Memory B cell (primary cell): Measurements from ENCODE around the gene RSPO4.
A peak's percentile ranks its signal among the peaks of the same experiment; 100 is the strongest.

Source experiments
- ATAC-seq: fragments of 150-1000 bp; cut with Tn5 transposase; 2 replicates; pipeline ENCODE4 v1.10.0; 2021; ENCODE audit warnings: low read depth, mild to moderate bottlenecking, moderate library complexity
- DNase-seq, 2 donors: peaks; one replicate each; pipeline ENCODE4 v3.0.0; 2022; ENCODE audit warnings: low spot score in 2 of 2
- H3K27ac Mint-ChIP-seq: one replicate; pipeline ENCODE4 v1.8.0; 2022; ENCODE audit warnings: mild to moderate bottlenecking, moderate library complexity, mixed read lengths
- H3K27me3 Mint-ChIP-seq: one replicate; pipeline ENCODE4 v1.8.0; 2022; ENCODE audit warnings: mixed read lengths
- H3K36me3 Mint-ChIP-seq: one replicate; pipeline ENCODE4 v1.8.0; 2022; ENCODE audit warnings: mild to moderate bottlenecking, mixed read lengths
- H3K4me1 Mint-ChIP-seq: one replicate; pipeline ENCODE4 v1.8.0; 2022; ENCODE audit warnings: mixed read lengths
- H3K4me3 Mint-ChIP-seq: one replicate; pipeline ENCODE4 v1.8.0; 2022; ENCODE audit warnings: mild to moderate bottlenecking, moderate library complexity, mixed read lengths
- H3K9me3 Mint-ChIP-seq: one replicate; pipeline ENCODE4 v1.8.0; 2022; ENCODE audit warnings: mixed read lengths

The RSPO4 gene

DNA sequence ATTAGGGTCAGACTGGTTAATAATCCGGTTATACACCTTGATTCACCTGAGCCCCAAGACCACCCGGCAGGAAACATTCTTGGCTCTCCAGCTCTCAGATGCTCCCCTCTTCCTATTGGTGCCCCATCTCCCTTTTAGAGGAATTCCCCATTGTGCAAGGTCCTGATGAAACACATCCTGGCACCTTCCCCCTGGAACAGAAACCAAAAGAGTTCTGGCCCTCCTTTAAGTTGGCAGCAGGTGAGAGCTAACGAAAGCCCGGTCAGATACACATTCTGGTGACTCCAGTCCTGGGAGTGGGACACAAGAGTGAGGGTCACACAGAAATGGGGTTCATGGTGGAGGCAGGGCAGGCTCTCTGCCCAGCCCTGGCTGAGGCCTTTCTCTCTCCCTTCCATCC is 32.2 kb downstream of the RSPO4 start:
- no peak for ATAC-seq
- Mint-ChIP-seq H3K4me3 (no peak overlapping the region), H3K9me3 (no peaks in the 10 kb centered on the region), H3K27me3 (peaks cover 9% of the 10 kb centered on the region), H3K4me1 (no peaks in the 10 kb centered on the region), H3K36me3 (no peaks in the 10 kb centered on the region), H3K27ac (no peak overlapping the region)
- DNase-seq, result no peak

DNA sequence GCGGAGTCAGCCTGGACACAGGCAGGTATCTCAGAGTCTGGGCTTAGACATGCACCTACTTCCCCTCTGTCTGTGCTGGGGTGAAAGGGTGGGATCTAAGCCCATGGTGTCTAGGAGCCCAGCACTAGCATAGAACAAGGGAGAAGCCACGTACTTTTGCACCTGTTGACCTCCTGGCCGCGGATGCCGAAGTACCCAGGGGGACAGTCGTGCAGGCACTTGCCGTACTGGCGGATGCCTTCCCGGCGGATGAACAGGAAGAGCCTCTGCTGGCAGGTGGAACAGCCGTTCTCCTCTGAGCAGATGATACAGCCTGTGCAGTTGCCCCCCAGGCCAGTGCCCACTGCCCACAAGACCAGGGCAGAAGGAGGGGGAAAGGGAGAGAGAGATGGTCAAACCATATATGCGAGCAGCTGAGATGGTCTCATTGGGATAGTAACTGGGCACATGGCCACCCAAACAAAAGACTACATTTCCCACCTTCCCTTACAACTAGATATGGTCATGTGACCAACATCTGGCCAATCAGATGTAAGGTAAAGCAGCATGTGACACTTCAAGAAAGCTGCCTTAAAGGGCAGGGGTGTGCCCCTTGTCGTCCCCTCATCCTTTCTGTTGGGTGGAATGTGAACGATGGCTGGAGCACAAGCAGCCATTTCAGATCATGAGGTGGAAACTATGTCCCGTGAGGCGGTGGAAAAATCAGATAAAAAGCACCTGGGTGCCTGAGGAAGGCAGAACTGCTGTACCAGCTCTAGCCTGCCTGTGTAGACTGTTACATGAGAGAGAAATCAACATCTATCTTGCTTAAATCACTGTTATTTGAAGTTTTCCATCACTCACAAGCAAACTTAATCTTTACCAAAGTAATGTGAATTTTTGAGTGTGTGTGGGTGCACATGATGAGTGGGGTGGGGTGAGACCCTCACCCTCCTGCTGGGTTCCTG is 34.0 kb downstream of the RSPO4 start:
- no peak for DNase-seq
- Mint-ChIP-seq H3K9me3 (no peaks in the 10 kb centered on the region), H3K4me3 (no peak overlapping the region), H3K4me1 (no peaks in the 10 kb centered on the region), H3K36me3 (no peaks in the 10 kb centered on the region), H3K27ac (no peak overlapping the region), H3K27me3 (peaks cover 14% of the 10 kb centered on the region)
- ATAC-seq, result no peak

DNA sequence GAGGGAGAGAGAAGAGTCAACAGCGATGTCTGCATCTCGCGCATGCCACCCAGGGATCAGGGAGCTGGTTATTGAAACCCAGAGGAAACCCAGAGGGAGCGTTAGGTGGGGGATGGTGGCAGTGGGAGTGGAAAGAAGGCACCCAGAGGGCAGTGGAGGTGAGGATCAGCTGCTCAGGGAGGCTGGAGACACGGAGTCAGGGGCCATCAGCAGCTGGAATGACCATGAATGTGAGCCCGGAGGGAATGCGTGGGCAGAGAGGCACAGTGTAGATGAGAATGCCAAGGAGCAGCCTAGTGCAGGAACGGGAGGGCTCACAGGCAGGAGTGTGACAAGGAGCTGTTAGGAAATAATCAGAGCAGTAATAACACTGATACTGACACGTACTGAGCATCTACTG is 36.2 kb downstream of the RSPO4 start:
- Mint-ChIP-seq H3K4me1 (no peaks in the 10 kb centered on the region), H3K27me3 (peaks cover 21% of the 10 kb centered on the region), H3K27ac (no peak overlapping the region), H3K36me3 (no peaks in the 10 kb centered on the region), H3K9me3 (no peaks in the 10 kb centered on the region), H3K4me3 (no peak overlapping the region)
- no peak for DNase-seq
- no peak for ATAC-seq

DNA sequence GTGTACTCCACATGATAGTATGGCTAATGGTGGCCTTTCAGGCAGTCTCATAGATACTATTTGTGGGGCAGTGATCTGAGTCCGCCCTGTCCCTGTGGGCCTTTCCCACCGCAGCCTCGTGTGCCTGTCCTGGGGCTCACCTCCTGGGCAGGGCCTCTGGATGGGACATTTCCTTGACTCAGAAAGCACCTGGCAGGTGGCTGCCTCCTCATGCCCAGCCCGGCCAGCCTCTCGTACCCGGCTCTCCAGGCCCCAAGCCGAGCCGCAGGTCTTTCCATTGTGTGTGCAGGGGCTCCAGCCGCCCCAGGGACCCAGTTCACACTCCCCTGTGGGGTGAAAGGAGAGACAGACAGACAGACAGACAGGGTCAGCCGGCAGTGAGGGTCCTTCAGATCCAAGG is 38.3 kb downstream of the RSPO4 start:
- ATAC-seq (no peak), DNase-seq (no peak)
- H3K9me3 Mint-ChIP-seq, result no peaks in the 10 kb centered on the region
- peaks cover 32% of the 10 kb centered on the region for H3K27me3 Mint-ChIP-seq
- no peaks in the 10 kb centered on the region for H3K36me3 Mint-ChIP-seq
- H3K4me1 Mint-ChIP-seq, result no peaks in the 10 kb centered on the region
- H3K27ac Mint-ChIP-seq, result no peak overlapping the region
- H3K4me3 Mint-ChIP-seq, result no peak overlapping the region

DNA sequence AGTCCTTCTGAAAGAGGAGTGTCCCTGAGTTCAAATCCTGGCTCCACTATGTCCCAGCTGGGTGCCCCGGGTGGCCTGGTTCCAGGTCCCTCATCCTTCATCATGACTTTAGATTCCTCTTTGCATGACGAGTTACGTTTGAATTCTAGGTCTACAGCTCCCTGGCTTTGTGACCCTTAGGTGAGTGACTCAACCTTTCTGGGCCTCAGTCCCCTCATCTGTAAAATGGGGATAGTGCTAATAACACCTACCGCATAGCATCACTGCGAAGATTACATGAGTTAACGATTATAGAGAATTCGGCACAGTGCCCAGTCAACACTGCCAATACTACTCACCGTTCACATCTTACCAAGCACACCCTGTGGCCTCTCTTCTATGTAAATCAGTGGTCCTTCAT is 39.4 kb downstream of the RSPO4 start:
- H3K27ac Mint-ChIP-seq, result no peak overlapping the region
- no peaks in the 10 kb centered on the region for H3K36me3 Mint-ChIP-seq
- DNase-seq (no peak), ATAC-seq (no peak)
- no peaks in the 10 kb centered on the region for H3K9me3 Mint-ChIP-seq
- peaks cover 34% of the 10 kb centered on the region for H3K27me3 Mint-ChIP-seq
- H3K4me1 Mint-ChIP-seq, result no peaks in the 10 kb centered on the region
- no peak overlapping the region for H3K4me3 Mint-ChIP-seq

DNA sequence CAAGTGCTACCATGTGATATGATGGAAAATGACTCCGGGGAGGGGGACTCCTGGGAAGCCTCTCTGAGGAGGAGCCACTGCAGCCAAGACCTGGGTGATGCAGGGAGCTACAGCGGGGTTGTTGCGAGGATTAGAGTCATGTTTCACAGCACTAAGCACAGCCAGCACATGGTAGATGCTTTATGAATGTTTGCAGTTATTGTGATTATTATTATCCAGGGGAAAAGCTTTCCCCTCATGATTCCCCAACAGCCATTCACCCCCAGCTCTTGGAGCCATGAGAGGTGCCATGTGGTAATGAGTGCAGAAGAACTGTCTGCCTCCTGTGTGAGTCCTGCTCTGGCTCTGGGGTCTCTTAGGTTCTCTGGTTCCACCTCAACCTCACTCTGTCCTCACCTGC is 39.9 kb downstream of the RSPO4 start:
- ATAC-seq (no peak), DNase-seq (no peak)
- H3K9me3 Mint-ChIP-seq, result no peaks in the 10 kb centered on the region
- H3K36me3 Mint-ChIP-seq, result no peaks in the 10 kb centered on the region
- H3K27ac Mint-ChIP-seq, result no peak overlapping the region
- H3K4me3 Mint-ChIP-seq, result no peak overlapping the region
- H3K4me1 Mint-ChIP-seq, result no peaks in the 10 kb centered on the region
- peaks cover 36% of the 10 kb centered on the region for H3K27me3 Mint-ChIP-seq

DNA sequence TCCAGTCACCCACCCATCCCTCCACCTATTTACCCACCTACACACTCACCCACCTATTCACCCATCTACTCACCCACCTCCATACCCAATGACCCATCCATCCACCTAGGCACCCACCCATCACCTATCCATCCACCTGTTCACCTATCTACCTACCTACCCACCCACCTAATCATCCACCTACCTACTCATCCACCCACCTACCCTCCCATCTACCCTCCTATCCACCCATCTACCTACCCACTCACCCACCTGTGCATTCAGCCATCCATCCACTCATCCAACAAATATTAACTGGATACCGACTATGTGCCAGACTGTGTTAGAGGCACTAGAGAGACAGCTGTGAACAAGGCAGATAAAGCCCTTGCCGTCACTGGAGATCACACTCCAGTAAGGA is 40.3 kb downstream of the RSPO4 start:
- no peaks in the 10 kb centered on the region for H3K36me3 Mint-ChIP-seq
- H3K9me3 Mint-ChIP-seq, result no peaks in the 10 kb centered on the region
- ATAC-seq, result no peak
- no peak overlapping the region for H3K27ac Mint-ChIP-seq
- no peak for DNase-seq
- no peaks in the 10 kb centered on the region for H3K4me1 Mint-ChIP-seq
- H3K27me3 Mint-ChIP-seq, result peaks cover 35% of the 10 kb centered on the region
- no peak overlapping the region for H3K4me3 Mint-ChIP-seq

DNA sequence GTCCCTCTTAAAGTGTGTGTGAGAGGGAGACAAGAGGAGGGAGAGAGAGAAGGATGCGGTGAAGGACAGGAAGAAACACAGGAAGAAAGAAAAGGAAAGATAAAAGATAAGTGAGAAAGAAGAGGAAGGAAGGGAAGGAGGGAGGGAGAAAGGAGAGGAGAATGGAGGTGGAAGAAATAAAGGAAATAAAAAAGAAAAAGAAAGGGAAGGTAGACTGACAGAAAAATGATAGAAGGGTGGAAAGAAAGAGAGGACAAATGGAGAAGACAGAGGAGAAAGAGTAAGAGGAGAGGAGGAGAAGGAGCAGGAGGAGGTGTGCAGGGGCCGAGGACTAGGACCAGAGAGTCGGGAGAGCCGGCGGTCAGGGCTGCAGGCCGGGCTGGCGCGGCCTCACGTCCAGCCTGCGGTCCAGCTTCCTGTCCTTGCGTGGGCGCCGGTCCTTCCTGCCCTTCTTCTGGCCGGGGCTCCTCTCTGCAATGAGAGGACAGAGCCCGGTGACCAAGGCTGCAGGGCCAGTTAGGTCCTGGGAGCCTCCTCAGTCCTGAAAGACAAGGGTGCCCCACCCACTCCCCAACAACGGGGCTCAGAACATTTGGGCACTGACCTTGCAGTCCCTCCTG is 42.0 kb downstream of the RSPO4 start:
- Mint-ChIP-seq H3K4me1 (peaks cover 3% of the 10 kb centered on the region), H3K27me3 (peaks cover 35% of the 10 kb centered on the region)

DNA sequence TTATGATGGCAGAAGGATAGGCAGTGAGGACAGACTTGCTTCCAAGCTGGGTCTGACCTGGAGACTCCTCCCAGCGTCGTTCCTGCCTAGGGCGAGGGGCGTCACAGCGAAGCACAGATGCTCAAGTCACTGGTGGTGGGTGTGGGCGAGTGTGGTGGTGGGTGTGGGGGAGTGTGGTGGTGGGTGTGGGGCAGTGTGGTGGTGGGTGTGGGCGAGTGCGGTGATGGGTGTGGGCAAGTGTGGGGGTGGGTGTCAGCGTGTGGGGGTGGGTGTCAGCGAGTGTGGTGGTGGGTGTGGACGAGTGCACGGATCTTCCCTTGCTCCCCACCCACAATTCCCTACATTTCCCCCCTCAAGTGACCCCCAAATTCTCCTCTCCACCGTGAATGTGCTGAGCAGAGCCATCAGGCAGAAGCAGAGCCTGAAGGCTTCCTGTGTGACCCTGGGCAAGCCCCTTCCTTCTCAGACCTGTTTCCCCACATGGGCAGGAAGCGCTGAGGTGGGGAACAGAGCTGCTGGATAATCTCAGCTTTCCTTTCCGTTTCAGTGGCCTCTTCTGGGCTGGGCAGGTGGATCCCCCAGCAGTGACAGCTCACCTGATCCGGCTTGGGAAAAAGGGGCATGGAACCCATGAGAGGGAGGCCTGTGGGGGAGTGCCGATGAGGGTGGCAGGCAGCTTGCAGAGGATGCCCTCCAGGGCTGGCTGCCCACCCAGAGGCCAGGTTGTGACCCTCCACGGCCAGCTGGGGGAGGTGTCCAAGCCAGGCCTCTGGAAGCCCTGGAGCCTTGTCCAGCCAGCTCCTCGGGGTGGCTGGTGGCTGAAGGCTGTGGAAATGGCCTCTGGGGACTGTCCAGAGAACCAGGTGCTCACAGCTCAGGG is 42.9 kb downstream of the RSPO4 start:
- Mint-ChIP-seq H3K27ac (no peak overlapping the region), H3K9me3 (no peaks in the 10 kb centered on the region), H3K27me3 (peaks cover 34% of the 10 kb centered on the region), H3K36me3 (no peaks in the 10 kb centered on the region), H3K4me1 (peaks cover 3% of the 10 kb centered on the region), H3K4me3 (no peak overlapping the region)
- DNase-seq (no peak), ATAC-seq (no peak)

More for the DNA sequence above, 42.0 kb downstream of the RSPO4 start:
- H3K4me3 Mint-ChIP-seq, result no peak overlapping the region
- no peaks in the 10 kb centered on the region for H3K9me3 Mint-ChIP-seq
- no peaks in the 10 kb centered on the region for H3K36me3 Mint-ChIP-seq
- no peak overlapping the region for H3K27ac Mint-ChIP-seq
- ATAC-seq (no peak), DNase-seq (no peak)

DNA sequence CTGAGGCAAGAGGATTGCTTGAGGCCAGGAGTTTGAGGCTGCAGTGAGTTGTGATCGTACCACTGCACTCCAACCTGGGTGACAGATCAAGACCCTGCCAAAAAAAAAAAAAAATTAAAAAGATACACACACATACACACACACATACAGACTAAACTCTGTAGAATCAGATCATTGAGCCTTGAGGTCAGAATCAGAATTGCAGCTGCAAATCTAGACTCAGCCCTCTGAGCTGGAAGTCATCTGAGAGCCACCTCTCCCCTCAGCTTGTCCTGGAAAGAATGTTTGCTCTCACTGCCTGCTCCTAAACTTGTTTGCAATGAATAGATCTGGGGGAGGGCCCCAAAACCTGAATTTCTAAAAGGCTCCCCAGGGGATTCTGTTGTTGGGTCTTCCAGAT is 44.6 kb downstream of the RSPO4 start:
- peaks cover 34% of the 10 kb centered on the region for H3K27me3 Mint-ChIP-seq
- no peak overlapping the region for H3K4me3 Mint-ChIP-seq
- DNase-seq (no peak), ATAC-seq (no peak)
- H3K9me3 Mint-ChIP-seq, result no peaks in the 10 kb centered on the region
- peaks cover 3% of the 10 kb centered on the region for H3K4me1 Mint-ChIP-seq
- no peaks in the 10 kb centered on the region for H3K36me3 Mint-ChIP-seq
- no peak overlapping the region for H3K27ac Mint-ChIP-seq

DNA sequence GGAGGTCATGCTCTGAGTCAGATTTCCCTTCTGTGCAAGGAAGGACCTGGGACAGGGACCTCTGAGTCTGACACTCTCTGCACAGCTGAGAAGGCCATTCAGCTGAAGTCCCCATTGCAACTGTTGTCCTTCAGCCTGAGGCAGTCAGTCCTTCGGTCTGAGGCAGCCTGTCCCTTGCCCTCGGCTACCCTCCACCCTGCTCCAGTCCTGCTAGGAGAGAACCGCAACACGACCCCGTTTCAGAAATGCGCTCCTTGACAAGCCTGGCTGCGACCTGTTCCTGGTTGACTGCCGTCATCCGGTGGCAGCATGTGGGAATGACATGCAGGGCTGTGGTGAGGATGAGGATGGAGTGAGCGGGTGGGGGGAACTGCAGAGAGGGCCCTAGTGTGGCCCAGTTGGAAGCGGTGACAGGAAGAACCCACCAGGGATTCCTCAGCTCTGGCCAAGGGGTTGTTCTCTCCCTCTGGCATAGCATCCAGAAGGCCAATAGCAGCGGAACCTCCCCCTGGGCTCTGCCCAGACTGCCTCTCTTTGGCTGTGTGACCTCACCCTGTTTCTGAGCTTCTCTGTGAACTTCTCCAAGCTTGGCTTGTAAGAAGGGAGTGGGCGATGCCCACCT is 45.7 kb downstream of the RSPO4 start:
- DNase-seq (peak; percentile 76 to 85), ATAC-seq (peak; percentile 80)
- Mint-ChIP-seq H3K27me3 (peaks cover 35% of the 10 kb centered on the region), H3K4me3 (no peak overlapping the region), H3K36me3 (no peaks in the 10 kb centered on the region), H3K27ac (no peak overlapping the region), H3K4me1 (peaks cover 3% of the 10 kb centered on the region), H3K9me3 (no peaks in the 10 kb centered on the region)

DNA sequence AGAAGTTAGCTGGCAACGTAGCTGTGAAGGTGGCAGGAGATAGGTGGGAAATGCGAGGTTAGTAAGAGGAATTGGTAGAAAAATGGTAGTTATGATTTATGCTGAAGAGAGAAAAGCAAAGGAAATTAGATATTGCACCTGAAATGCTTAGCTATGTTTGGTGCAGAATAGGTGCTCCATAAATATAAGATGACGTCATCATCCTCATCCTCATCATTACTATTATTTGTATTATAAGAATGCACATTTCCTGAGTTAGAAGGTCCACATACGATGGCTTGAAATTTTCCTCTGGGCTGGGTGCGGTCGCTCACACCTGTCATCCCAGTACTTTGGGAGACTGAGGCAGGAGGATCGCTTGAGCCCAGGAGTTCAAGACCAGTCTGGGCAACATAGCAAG is 46.5 kb downstream of the RSPO4 start:
- ATAC-seq (no peak), DNase-seq (no peak)
- no peaks in the 10 kb centered on the region for H3K36me3 Mint-ChIP-seq
- H3K27me3 Mint-ChIP-seq, result peaks cover 31% of the 10 kb centered on the region
- H3K9me3 Mint-ChIP-seq, result no peaks in the 10 kb centered on the region
- H3K27ac Mint-ChIP-seq, result no peak overlapping the region
- H3K4me3 Mint-ChIP-seq, result no peak overlapping the region
- H3K4me1 Mint-ChIP-seq, result peaks cover 3% of the 10 kb centered on the region

DNA sequence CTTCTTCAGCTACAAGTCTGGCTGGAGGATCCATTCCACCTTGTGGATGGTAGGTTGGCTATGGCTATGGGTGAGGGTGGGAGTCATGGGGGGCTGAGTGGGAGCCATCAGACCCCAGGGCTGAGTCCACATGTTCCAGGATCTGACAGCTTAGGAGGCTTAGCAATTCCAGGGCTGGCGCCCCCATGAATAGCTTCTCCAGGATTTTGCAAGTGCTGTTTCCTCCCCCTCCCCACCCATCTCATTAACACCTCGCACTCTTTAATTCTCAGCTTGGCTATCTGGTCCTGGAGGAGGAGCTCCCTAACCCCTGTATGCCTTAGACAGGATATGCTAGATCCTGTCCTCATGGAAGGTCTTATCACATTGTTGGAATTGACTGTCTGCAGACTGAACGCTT is 47.0 kb downstream of the RSPO4 start:
- Mint-ChIP-seq H3K36me3 (no peaks in the 10 kb centered on the region), H3K4me1 (peaks cover 3% of the 10 kb centered on the region), H3K27me3 (peaks cover 34% of the 10 kb centered on the region), H3K9me3 (no peaks in the 10 kb centered on the region), H3K4me3 (no peak overlapping the region), H3K27ac (no peak overlapping the region)
- ATAC-seq (no peak), DNase-seq (no peak)

DNA sequence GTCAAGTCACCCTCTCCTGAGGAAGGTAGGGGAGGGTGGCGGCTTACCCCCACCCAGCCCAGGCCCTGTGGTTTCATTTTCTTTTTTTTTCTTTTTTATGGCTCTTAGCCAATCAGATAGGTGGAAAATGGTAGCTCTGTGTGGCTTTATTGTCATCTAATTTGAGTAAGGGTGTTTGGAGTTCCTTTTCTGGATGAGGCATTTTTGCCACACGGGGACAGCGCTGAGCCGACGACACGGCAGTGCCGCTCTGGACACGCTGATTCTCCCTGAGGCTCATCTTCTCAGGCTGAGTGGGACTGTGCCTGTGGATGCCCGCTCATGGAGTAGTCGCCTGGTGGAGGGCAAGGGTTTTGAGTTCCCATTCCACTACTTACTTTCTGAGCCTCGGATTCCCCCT is 48.4 kb downstream of the RSPO4 start:
- Mint-ChIP-seq H3K4me1 (peaks cover 3% of the 10 kb centered on the region), H3K4me3 (no peak overlapping the region), H3K36me3 (no peaks in the 10 kb centered on the region), H3K27me3 (peaks cover 32% of the 10 kb centered on the region), H3K27ac (no peak overlapping the region), H3K9me3 (peaks cover 5% of the 10 kb centered on the region)
- DNase-seq (no peak), ATAC-seq (no peak)
